COLO668 (cell line): ENCODE results near the gene ADGRG6.
"Not testable (repeated sequence)": the region's sequence is repeated elsewhere in the genome, so short reads cannot be mapped to it uniquely, and the experiment has no call there.

Experiments
- DNase-seq: peaks from one replicate; lab custom pipeline; 2025; ENCODE audit not compliant: unreplicated experiment; lab: John Stamatoyannopoulos, UW

The ADGRG6 gene

DNA sequence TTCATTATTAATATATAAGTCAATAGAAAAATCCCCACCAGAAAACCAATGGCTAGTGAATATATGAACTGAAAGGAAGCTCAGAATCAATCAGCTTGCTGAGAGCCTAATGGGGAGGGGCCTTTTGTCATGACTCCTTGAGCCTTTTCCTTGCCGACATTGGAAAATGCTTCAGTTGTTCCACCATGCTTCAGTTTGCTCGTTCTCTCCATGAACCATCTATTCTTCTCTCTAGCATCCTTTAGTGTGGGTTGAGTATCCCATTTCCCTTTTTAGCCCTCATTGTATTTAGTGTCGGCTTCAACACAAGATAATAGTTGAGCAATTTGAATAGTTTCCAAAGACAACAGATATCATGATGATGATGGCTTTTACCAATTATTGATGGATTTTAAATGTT, 139.9 kb downstream of the ADGRG6 start:
- DNase-seq = no peak

GRCh38 chr6:142443102-142443501, 141.3 kb downstream of the ADGRG6 start:
- DNase-seq = no peak

DNA sequence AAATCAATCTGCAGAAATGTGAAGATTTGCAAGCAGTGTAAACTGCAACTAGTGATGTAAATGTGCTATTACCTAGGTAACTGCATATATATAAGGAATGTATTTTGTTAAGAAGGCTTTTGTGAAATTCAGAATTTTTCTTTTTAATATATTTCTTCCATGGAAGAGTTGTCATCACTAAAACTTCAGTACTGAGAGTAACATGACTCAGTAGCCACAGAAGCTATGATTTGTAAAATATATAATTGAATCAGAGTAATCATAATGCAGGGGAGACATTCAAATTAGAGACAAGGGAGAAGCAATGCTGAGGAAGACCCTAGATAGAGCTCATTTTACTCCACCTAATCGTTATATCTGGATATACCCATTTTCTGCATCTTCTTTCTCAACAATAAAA, 141.7 kb downstream of the ADGRG6 start:
- no peak for DNase-seq

- no peak for DNase-seq
Measured at GRCh38 chr6:142444376-142444775, 142.6 kb downstream of the ADGRG6 start.

GRCh38 chr6:142444881-142445301, 143.1 kb downstream of the ADGRG6 start:
- DNase-seq = no peak

DNA sequence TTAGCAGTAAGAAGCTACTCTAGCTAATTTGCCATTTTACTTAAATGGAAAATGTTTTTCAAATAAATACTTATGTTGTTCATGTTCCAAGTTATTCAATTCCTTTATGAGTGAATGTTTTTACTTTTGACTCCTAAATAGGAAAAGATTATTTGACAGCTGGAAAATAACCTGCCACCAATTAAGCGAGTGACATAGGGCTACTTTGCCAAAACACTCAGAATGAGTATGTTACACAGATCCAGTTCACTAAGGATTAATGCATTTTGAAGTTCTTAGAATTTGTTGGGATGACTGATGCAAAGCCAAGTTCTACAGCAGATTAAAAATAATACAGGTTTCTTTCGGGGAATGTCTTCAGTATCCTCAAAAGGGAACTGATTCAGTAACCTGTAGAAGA, 144.4 kb downstream of the ADGRG6 start:
- DNase-seq = no peak

GRCh38 chr6:142446576-142446975, 144.8 kb downstream of the ADGRG6 start:
- no peak for DNase-seq

- no peak for DNase-seq
Measured at GRCh38 chr6:142448091-142448729, 146.4 kb downstream of the ADGRG6 start.

GRCh38 chr6:142450856-142451255, 149.0 kb downstream of the ADGRG6 start:
- DNase-seq = not testable (repeated sequence)

DNA sequence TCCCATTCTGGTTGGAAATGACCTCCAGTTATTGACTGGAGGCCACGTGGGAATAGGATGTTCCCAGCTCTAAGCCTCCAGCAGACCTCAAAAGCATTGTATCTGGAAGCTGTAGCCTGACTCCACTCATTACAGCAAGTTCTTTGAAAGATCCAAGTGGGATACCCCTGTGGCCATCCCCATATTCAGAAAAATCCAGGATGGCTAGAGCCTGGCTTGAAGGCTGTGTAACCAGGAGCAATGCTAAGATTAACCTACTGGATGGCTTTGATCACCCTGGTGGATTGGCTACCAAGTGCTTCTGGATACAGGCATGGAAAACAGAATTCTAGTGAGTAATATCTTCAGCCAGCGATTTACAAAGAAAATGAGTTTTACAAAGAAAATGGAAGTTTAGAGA, 151.2 kb downstream of the ADGRG6 start:
- no peak for DNase-seq

DNA sequence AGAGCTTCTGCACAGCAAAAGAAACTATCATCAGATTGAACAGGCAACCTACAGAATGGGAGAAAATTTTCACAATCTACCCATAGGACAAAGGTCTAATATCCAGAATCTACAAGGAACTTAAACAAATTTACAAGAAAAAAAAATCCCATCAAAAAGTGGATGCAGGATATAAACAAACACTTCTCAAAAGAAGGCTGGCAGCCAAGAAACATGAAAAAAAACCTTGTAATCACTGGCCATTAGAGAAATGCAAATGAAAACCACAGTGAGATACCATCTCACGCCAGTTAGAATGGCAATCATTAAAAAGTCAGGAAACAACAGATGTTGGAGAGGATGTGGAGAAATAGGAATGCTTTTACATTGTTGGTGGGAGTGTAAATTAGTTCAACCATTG, 152.4 kb downstream of the ADGRG6 start:
- not testable (repeated sequence) for DNase-seq

GRCh38 chr6:142454848-142455247, 153.0 kb downstream of the ADGRG6 start:
- DNase-seq = not testable (repeated sequence)

- DNase-seq = no peak
Measured at GRCh38 chr6:142455957-142456589, 154.3 kb downstream of the ADGRG6 start.

- no peak for DNase-seq
Measured at GRCh38 chr6:142457638-142458406, 156.0 kb downstream of the ADGRG6 start.

GRCh38 chr6:142458836-142459235, 157.0 kb downstream of the ADGRG6 start:
- no peak for DNase-seq

- no peak for DNase-seq
Measured at GRCh38 chr6:142459271-142459670, 157.5 kb downstream of the ADGRG6 start.

DNA sequence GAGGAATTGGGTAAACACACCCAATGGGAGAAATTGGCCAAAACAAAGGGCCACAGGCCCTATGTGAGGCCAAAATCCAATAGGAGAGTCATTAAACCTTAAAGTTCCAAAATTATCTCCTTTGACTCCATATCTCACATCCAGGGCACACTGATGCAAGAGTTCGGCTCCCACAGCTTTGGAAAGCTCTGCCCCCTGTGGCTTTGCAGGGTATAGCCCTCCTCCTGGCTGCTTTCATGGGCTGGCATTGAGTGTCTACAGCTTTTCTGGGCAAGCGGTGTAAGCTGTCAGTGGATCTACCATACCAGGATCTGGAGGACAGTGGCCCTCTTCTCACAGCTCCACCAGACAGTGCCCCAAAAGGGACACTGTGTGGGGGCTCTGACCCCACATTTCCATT, 160.5 kb downstream of the ADGRG6 start:
- no peak for DNase-seq

DNA sequence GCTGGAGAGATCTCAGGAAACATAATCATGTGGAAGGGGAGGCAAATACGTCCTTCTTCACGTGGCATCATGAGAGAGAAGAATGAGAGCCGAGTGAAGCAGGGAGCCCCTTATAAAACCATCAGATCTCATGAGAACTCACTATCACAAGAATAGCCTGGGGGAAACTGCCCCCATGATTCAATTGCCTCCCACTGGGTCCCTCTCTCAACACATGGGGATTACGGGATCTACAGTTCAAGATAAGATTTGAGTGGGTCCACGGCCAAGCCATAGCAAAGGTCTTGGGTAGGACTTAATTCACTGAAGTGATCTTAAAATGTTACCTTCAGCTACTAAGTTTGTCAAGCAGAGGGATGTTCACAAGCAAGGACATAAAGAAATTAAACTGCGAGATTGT, 162.2 kb downstream of the ADGRG6 start:
- no peak for DNase-seq

DNA sequence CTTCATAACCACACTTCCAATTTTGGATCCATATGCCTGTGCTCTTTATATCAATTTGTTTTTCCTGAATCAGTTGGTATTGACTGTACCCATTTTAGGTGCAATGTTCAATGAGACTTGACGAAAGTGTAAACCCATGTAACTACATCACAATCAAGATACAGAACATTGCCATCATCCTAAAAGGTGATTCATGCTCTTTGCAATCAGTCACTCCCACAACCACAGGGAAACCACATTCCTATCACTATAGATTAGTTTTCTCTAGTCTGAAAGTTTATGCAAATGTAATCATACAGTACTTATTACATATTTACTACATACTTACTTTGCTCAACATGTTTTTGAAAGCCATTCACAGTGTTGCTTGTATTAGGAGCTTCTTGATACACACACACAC, 167.4 kb downstream of the ADGRG6 start:
- no peak for DNase-seq

DNA sequence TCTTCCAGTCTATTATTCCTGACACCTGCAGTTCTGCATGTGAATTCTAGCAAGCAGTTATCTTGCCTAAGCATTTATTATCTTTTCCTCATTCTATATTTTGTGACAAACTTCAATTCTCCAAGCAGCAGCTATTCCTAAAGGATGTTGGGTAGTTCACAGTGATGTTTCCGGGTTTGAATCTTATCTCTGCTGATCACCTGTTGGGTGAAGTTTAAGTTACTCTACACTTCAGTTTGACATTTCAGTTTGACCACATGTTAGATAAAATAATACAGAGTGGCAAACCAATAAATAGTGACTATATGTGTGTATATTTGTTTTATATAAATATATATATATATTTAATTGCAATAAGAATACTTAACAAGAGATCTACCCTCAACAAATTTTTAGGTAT, 168.6 kb downstream of the ADGRG6 start:
- DNase-seq = no peak

DNA sequence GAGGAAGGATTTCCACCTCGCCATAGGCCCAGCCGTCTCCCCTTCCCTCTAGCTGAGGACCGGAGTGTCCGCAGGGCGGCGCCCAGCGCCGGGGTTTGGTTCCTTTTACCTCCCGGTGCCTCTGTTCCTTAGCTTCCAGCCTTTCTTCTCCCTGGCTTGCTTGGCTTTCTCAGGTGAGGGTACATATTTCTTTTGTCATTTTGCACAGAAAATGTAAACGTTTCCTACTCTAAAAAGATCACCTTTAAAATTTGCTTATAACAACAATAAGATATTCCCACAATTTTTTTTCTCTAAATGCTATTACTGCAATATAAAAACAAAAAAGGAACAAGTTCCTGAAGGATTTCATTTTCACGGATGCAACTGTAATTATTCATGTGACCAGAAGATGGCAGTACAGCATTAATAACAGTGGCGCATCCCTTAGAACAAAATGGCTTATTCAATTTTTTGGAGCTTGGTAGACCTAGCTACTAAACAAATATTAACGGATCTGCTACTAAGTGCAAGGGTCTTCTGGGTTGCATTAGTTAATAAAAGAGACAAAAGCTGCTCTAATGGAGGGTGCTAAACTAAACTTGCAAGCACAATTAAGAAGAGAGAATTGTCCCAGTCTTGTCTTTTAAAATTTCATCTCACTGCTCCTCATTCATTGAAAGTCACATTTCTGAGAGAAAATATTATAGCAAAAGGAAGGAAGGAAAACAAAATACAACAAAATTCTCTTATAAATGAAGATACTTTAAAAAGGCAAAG, 172.9 kb downstream of the ADGRG6 start:
- DNase-seq = peak; percentile 31
